HFF-Myc (cell line): ENCODE data around the gene THSD7B.
"Not testable (repeated sequence)": the region's sequence is repeated elsewhere in the genome, so short reads cannot be mapped to it uniquely, and the experiment has no call there.

ENCODE experiments used
- DNase-seq: peaks from one replicate; pipeline ENCODE4 v3.0.0-alpha.2; 2011; ENCODE audit warnings: low read depth; ENCODE audit errors: extremely low read depth
- H3K4me3 ChIP-seq: replicated peaks from 2 replicates; pipeline ENCODE4 v1.5.1; 2011; ENCODE audit warnings: low read depth, mild to moderate bottlenecking, control low read depth, low read length
- CTCF ChIP-seq: IDR thresholded peaks from 2 replicates; pipeline ENCODE4 v1.5.1; 2012; ENCODE audit warnings: mild to moderate bottlenecking, low read depth, low read length, control low read depth; ENCODE audit errors: missing control alignments

The THSD7B gene

GRCh38 chr2:137091704-137092103, 326.4 kb downstream of the THSD7B start:
- H3K4me3 ChIP-seq: no peak overlapping the region
- DNase-seq: no peak
- TF ChIP-seq CTCF: no peak

GRCh38 chr2:137093116-137093515, 327.8 kb downstream of the THSD7B start:
- no peak for DNase-seq
- no peak for TF ChIP-seq CTCF
- no peak overlapping the region for H3K4me3 ChIP-seq

DNA sequence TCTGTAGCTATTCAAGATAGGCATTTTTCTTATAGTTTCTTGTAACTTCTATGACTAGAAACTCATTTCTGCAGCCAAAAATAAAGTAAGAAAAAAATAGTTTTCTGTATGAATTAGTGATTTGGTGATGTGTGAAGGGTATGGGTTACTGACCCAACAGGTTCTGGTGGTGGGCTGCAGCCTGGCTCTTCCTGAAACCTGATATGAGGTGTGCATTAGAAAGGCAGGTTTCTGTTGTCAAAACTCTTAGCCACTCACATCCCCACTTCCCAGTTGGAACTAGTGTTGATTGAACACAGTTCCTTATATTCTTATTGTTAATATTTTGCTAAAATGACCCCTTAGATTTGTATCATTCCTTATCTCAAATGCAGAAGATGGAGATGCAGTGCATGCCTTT, 330.8 kb downstream of the THSD7B start:
- no peak for DNase-seq
- no peak overlapping the region for H3K4me3 ChIP-seq
- TF ChIP-seq CTCF: no peak

DNA sequence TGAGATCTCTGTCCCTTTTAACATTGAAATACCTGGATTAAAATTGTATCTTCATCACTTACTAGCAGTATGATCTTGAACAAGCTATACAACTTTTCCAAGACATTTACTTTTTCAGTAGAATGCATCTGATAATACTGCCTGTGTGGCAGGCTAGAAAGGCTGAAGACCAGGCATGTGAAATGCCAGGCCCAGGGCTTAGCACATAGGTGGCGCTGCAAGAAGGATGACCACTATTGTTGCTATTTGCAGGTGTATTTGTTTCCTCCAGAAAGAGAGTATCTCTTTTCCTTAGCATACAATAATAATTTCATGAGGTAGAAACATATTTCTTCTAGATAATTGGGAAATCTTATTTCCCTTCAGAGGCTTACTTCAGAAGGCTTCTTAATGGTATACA, 331.3 kb downstream of the THSD7B start:
- no peak for TF ChIP-seq CTCF
- no peak overlapping the region for H3K4me3 ChIP-seq
- DNase-seq: no peak

- not testable (repeated sequence) for H3K4me3 ChIP-seq, DNase-seq
Observed at GRCh38 chr2:137101814-137102213, 336.5 kb downstream of the THSD7B start.

GRCh38 chr2:137107904-137108303, 342.6 kb downstream of the THSD7B start:
- DNase-seq: no peak
- no peak overlapping the region for H3K4me3 ChIP-seq
- no peak for TF ChIP-seq CTCF

DNA sequence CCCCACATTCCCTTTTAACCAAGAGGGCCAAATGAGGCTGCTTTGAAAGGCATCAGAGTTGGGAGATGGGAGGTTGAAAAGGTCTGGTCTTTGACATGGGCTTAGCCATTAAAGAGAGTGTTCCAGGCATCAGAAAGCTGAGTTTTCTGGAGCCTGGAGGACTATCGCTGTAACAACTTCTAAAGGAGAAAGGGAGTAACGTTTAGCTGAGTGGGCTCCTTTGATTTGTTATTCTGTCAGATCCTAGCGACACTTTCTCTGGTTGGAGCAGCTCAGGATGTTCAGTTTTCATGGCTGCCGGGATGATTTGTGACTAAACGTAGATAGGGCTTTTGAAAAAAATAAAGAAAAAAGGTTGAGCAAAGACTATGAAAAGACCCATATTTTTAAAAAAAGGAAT, 346.6 kb downstream of the THSD7B start:
- DNase-seq: no peak
- H3K4me3 ChIP-seq: no peak overlapping the region
- no peak for TF ChIP-seq CTCF
